ENCODE data around the gene FOXJ2. TPM values are rescaled to one million over a fixed set of nuclear protein-coding genes. Genes with fewer than 3 reads are reported as not detected.

Gene FOXJ2
- total and polyA plus RNA-seq, 2 of the 4 experiments (the other 2 are of a cell fraction): 3.0 to 8.4 TPM

GRCh38 chr12:8026291-8026900, 6.1 kb upstream of the FOXJ2 start:
- peak overlapping the region; percentile 77; the same call in 1 of the 2 replicates for H2BK20ac ChIP-seq (ENCODE audit: low read depth, low read length)
- dilution Hi-C loops (cut with HindIII; ENCODE audit: low sequenced_read_pairs, unreplicated experiment): no loop called here
- in situ Hi-C loops (cut with MboI; ENCODE audit: low sequenced_read_pairs): loop anchor here (25.0 kb wide), 1 partner anchor 389 kb away; no protein-coding TSS in a partner anchor
- ChIA-PET POLR2A (ENCODE audit: unreplicated experiment) (no interaction called here), CTCF (no interaction called here)
- WGBS, 2 experiments (ENCODE audit: extremely low coverage in 2 of 2, insufficient read length in 1 of 2): 0% methylated on average over 17 of the region's 27 CpGs; no CpG with 5 or more reads in 1 of the 2 experiments
- no peaks in the 10 kb centered on the region for H3K27me3 ChIP-seq (ENCODE audit: control insufficient read depth, insufficient read depth, low read length)
- peak overlapping the region; percentile 99 for H3K14ac ChIP-seq (replicated peaks; ENCODE audit: low read depth, low read length)
- ATAC-seq (ENCODE audit: low read depth) (peak; percentile 97), DNase-seq (peak; percentile 99)
- intact Hi-C loops (cut with micrococcal nuclease): loop anchor here (1.0 to 2.0 kb wide), 2 partner anchors 31 to 56 kb away; no protein-coding TSS in a partner anchor
- H2BK120ac ChIP-seq (ENCODE audit: low read depth, low read length): peak overlapping the region; percentile 95
- peak overlapping the region; percentile 94 for H3K18ac ChIP-seq (ENCODE audit: low read depth, low read length)
- no TSS peak for BruUV-seq (replicated peaks)
- no peaks in the 10 kb centered on the region for H3K4me1 ChIP-seq (ENCODE audit: control insufficient read depth, insufficient read depth, low read length)
- no peaks in the 10 kb centered on the region for H3K9me3 ChIP-seq (ENCODE audit: control insufficient read depth, insufficient read depth, low read length)
- H2AFZ ChIP-seq (replicated peaks; ENCODE audit: low read length, poor library complexity): peak overlapping the region; percentile 96
- peak overlapping the region; percentile 91 for H2AK5ac ChIP-seq (ENCODE audit: low read depth, low read length)
- peak overlapping the region; percentile 86 for H3K4me2 ChIP-seq (ENCODE audit: low read depth, low read length)
- peak overlapping the region; percentile 75 to 95 for H4K8ac ChIP-seq (ENCODE audit: low read depth in 2 of 2, low read length in 2 of 2)
- peak overlapping the region; percentile 97 for H4K5ac ChIP-seq (ENCODE audit: low read depth, low read length)
- no peaks in the 10 kb centered on the region for H3K9me1 ChIP-seq (ENCODE audit: insufficient read depth, low read length)
- peak overlapping the region; percentile 82; the same call in 2 of the 3 replicates for H2BK15ac ChIP-seq (ENCODE audit: low read depth, low read length)
- H3K79me1 ChIP-seq (ENCODE audit: low read depth in 1 of 2, low read length in 2 of 2): peaks cover 0 to 7% of the 10 kb centered on the region in 2 experiments; a peak in 1 of 4 replicates
- peak overlapping the region; percentile 92 for H3K56ac ChIP-seq (ENCODE audit: extremely low read depth, insufficient read depth, low read length)
- H3K4ac ChIP-seq (ENCODE audit: low read depth, low read length): peak overlapping the region; percentile 97
- H3K27ac ChIP-seq (ENCODE audit: insufficient read depth, low read length): peak overlapping the region; percentile 94
- H4K20me1 ChIP-seq (ENCODE audit: insufficient read depth, low read length): no peaks in the 10 kb centered on the region
- H2AK9ac ChIP-seq (replicated peaks; ENCODE audit: low read depth, low read length, poor library complexity): peak overlapping the region; percentile 99
- H3K9ac ChIP-seq (ENCODE audit: low read depth, low read length): peak overlapping the region; percentile 81
- peak overlapping the region; percentile 99 for H3K23ac ChIP-seq (ENCODE audit: low read depth, low read length)
- H2BK5ac ChIP-seq (ENCODE audit: low read depth, low read length, poor library complexity, severe bottlenecking): peak overlapping the region; percentile 98
- no peaks in the 10 kb centered on the region for H3K36me3 ChIP-seq (ENCODE audit: control insufficient read depth, insufficient read depth, low read length)
- peak overlapping the region; percentile 91 for H4K91ac ChIP-seq (ENCODE audit: insufficient read depth, low read depth, low read length)
- TF ChIP-seq MAFK (IDR thresholded peaks at IDR 0.05; ENCODE audit: low read depth, low read length) (no peak), BHLHE40 (IDR thresholded peaks at IDR 0.05; ENCODE audit: low read depth, low read length) (peak; percentile 91), FOS (IDR thresholded peaks at IDR 0.05; ENCODE audit: low read depth, low read length) (peak; percentile 68; the same call in 1 of the 2 replicates), MAZ (IDR thresholded peaks at IDR 0.05; ENCODE audit: borderline replicate concordance, low read depth, low read length) (peak; percentile 26; the same call in 1 of the 2 replicates), NFE2L2 (IDR thresholded peaks at IDR 0.05; ENCODE audit: low read depth, low read length) (no peak), POLR2A (IDR thresholded peaks at IDR 0.05; ENCODE audit: low read depth, low read length) (peak; percentile 94)
- TF ChIP-seq, protein P1, sequence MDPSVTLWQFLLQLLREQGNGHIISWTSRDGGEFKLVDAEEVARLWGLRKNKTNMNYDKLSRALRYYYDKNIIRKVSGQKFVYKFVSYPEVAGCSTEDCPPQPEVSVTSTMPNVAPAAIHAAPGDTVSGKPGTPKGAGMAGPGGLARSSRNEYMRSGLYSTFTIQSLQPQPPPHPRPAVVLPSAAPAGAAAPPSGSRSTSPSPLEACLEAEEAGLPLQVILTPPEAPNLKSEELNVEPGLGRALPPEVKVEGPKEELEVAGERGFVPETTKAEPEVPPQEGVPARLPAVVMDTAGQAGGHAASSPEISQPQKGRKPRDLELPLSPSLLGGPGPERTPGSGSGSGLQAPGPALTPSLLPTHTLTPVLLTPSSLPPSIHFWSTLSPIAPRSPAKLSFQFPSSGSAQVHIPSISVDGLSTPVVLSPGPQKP (IDR thresholded peaks at IDR 0.05; ENCODE audit: borderline replicate concordance, low read depth, low read length): no peak
- H3K4me3 ChIP-seq (ENCODE audit: insufficient read depth, low read depth, low read length): peak overlapping the region; percentile 76

Data from IMR-90 (cell line).